Neural cell (in vitro differentiated cells): ENCODE results near the gene LRWD1.

Experiments used
- CTCF ChIP-seq: fragments of 450-650 bp; IDR thresholded peaks from 2 replicates; pipeline ENCODE4 v1.5.1; 2014; ENCODE audit warnings: antibody characterized with exemption, mild to moderate bottlenecking, moderate library complexity; ENCODE audit not compliant: poor library complexity, severe bottlenecking
- EP300 ChIP-seq: fragments of 450-650 bp; conservative IDR thresholded peaks from 2 replicates; pipeline ENCODE4 v1.6.1; 2014; ENCODE audit warnings: antibody characterized with exemption, mild to moderate bottlenecking, moderate library complexity; ENCODE audit not compliant: poor library complexity, severe bottlenecking
- POLR2AphosphoS5 ChIP-seq: IDR thresholded peaks from 2 replicates; pipeline ENCODE4 v1.6.1; 2012
- REST ChIP-seq: IDR thresholded peaks from 2 replicates; pipeline ENCODE4 v1.6.1; 2012; ENCODE audit warnings: borderline replicate concordance
- SMC3 ChIP-seq: fragments of 450-650 bp; conservative IDR thresholded peaks from 2 replicates; pipeline ENCODE4 v1.6.1; 2014; ENCODE audit warnings: antibody characterized with exemption, mild to moderate bottlenecking, moderate library complexity; ENCODE audit not compliant: poor library complexity
- TAF1 ChIP-seq: IDR thresholded peaks from 2 replicates; pipeline ENCODE4 v1.6.1; 2012; ENCODE audit warnings: low read depth

GRCh38 chr7:102424129-102424551 lies 40.6 kb upstream of the LRWD1 start:
- TF ChIP-seq SMC3 (no peak), CTCF (no peak), POLR2AphosphoS5 (no peak), REST (no peak), TAF1 (no peak), EP300 (no peak)
